Activated CD4-positive, alpha-beta T cell treated with anti-CD3 and anti-CD28 coated beads, Interleukin-2, amount 50 U/mL, for 16 hours (primary cell): Measurements from ENCODE around the gene MAN1A1.
A peak's percentile ranks its signal among the peaks of the same experiment; 100 is the strongest.

ENCODE experiments used
- DNase-seq: peaks from one replicate; pipeline ENCODE4 v3.0.0-alpha.2; 2020

The MAN1A1 gene

DNA sequence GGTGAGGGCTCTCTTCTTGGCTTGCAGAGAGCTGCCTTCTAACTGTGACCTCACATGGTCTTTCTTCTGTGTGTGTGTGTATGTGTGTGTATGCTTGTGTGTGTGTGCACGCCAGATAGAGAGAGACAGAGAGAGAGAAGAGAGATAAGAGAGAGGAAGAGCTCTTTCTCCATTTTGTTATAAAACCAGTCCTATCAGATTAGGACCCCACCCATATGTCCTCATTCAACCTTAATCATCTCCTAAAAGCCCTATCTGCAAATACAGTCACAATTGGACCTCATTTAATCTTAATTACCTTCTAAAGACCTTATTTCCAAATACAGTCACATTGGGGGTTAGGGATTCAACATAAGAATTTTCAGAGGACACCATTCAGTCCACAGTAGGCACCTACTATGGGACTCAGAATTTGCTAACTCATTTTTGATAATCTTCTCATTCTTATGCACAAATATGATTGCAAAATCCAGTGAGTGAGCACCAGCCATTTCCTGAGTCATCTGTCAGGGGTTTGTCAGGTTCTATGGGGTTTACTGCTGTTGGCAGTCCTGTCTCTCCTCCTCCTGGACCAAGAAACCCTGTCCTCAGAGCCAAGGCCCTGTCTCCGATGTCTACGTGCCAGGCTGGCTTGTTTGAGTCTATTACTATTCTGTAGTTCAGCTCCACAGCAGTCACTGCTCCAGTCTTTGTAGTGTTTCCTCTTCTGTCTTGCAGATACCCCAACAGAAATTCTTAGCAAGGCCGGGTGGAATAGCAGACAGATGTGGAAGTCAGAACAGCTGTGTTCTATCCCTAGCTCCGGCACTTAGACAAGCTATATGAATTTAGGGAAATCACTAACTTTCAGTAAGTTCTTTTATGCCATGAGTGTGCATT lies 212.1 kb downstream of the MAN1A1 start:
- DNase-seq = peak; percentile 11

- no peak for DNase-seq
Observed at GRCh38 chr6:119134752-119135151, 214.8 kb downstream of the MAN1A1 start.

- DNase-seq = no peak
Observed at GRCh38 chr6:119133400-119133799, 216.2 kb downstream of the MAN1A1 start.

DNA sequence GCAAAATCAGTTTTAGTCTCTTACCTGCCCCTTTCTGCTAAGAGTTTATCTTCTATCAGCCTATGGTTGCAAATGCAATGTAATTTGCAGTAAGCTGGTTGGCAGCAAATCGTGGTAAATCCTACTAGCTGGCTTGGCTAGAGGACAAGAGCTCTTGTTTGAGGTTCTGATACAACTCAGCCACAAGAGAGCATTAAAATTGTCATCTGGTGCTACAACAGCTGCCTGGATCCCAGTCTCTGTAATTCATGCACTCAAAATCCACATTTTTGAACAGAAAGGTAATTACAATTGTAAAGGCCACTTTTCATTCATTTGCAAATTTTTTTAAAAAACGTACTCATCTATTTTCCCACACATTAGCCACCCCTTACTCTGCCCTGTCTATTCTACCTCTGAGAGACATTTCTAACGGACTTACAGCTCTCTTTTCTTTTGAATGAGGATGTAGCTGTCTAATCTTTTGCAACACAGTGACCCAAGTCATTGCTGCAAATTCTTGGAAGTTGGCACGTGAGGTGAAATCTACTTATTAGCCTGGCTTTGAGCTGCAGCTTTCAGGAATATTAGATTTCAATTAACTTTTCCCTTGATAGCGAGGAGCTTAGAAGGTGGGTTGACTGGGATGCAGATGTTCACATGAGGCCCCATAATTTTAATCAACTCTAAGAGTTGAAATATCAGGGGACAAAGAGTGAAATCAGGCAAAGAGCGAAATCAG lies 217.1 kb downstream of the MAN1A1 start:
- DNase-seq = no peak

GRCh38 chr6:119129968-119130484 lies 219.5 kb downstream of the MAN1A1 start:
- no peak for DNase-seq

DNA sequence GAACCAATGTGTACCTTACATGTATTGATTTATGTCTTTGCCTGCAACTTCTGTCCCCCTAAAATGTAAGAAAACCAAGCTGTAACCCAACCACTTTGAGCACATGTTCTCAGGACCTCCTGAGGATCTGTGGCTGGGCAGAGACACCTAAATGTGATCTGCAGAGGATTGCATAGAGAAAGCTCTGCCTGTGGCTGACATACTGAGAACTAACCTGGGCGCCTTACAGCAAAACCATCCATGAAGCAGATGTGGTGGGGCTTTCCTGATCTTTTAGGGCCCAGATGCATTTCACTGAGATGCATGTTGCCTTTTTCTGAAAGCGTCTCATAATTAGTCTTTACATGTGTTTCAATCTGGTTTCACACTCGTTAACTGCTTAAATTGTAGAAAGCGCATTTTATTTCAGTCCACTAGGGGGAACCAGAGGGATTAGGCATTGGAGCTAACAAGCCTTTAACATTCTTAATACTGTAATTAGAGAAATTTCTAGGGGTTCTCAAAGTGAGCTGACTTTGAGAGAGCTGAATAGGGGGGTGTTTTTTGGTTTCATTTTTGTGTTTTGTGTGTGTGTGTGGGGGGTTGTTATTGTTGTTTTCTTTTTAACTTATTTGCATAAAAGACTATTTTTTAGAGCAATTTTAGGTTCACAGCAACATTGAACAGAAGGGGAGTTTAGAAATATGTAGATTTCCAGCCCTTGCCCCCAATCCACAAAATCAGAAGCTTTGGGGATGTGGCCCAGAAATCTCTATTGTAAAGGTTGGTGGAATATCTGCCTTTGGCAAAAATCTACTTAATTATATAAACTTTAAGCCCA lies 220.2 kb downstream of the MAN1A1 start:
- DNase-seq = peak; percentile 75

- no peak for DNase-seq
Observed at GRCh38 chr6:119128252-119128912, 221.2 kb downstream of the MAN1A1 start.

GRCh38 chr6:119127627-119128026 lies 221.9 kb downstream of the MAN1A1 start:
- no peak for DNase-seq
